ENCODE data around the gene USH2A.

The USH2A gene

DNA sequence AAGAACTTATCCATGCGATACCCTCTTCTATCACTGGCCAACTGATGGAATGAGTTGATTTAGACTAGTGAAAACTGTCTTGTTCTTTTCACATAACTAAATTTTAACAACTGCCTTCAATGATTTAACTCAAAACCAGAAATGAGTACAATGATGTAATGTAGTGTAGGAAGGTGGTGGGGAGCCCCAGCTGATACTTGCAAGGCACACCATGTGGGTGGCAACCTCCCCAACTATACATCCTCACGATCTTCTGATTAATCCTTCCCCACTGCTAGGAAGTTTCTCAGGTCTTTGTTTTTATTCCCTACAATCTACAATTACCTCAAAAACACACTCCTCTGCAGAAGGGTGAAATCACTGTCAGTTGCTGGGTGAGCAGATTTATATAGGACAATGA is 755.5 kb downstream of the USH2A start:
- FAIRE-seq = no peak

DNA sequence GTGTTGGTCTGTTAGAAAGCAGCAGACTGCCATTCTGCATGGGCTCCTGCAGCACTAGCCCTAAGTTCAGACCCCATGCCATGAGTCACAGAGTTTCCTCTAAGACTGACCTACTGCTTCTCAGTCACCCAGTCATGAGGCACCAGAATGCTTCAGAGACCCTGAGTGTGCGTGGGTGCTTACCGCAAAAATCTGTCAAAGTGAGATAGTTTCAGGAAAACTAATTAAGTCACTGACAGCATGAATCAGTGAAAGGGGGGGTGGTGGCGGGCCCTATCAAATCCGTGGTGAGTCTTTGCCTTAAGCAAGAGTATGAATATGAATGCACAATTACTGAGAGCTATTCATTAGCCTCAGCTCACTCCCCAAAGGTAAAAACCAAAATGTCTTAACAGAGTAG is 758.0 kb downstream of the USH2A start:
- FAIRE-seq = no peak

DNA sequence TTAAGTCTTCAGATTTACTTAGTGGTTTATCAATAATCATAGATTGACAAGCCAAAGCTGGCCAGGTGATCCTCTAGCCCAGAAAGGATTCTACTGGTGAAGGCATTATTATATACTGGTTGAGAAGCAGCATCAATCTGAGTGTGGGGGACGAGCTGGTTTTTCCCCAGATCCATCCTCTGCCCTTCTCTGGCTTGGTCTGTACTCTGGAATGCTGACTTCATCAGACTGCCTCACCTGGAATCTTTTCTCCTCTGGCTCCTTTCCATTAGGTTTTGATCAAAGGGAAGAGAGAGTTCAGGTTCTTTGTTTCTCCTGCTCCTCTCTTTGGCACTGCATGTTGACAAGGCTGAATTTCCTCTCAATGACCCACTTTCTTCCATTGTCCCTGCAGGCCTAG is 762.2 kb downstream of the USH2A start:
- no peak for FAIRE-seq

DNA sequence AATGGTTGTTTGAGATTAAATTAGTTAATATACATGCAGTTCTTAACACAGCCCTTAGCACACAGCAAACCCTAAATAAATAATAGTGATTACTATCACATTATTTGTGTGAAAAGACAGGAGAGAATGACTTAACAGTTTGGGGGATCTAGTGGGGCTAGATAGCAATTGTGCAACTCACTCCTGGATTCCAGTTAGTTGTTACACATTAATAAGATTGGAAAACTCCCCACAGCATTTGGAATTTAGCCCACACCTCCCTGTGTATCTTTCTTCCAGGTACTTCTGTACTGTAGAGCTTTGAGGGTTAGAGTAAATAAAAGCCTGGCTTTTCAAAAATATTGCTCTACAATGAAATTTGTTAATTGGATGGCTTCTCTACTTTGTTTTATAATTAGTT is 763.0 kb downstream of the USH2A start:
- FAIRE-seq = no peak

DNA sequence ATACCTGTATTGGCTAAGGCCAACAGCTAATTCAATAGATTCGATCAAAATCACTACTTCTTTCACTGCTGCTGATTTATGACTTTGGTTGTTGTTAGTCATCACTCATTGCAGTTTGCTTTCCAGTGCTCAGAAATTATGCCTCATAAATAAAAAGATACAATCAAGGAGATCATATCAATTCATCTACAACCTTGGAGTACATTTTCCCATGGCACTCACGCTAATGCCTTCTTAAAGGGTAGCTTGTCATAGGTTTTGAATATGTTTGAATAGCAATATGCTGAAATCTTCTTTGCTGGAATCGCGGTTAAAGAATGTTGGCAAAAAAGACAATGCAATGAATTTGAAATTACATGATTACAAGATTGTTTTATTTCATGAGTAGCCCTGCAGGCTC is 766.2 kb downstream of the USH2A start:
- no peak for FAIRE-seq

DNA sequence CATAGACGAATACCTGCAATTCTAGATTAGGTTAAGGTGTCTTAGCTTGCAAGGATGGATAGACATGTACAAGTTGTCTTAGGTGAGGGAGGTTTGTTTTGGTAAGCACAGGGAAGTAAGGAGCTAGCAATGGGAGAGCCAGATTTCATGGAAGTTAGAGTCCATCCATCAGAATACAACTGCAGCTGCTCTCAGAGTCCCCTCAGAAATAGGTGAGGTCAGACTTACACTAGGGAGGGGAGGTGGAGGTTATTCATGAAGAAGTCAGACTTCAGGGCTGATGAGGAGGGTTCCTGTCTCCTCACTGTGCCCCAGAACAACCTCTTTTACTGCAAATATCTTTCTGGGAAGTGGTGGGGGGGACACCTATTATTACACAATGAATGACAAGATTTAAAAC is 770.9 kb downstream of the USH2A start:
- FAIRE-seq = no peak

DNA sequence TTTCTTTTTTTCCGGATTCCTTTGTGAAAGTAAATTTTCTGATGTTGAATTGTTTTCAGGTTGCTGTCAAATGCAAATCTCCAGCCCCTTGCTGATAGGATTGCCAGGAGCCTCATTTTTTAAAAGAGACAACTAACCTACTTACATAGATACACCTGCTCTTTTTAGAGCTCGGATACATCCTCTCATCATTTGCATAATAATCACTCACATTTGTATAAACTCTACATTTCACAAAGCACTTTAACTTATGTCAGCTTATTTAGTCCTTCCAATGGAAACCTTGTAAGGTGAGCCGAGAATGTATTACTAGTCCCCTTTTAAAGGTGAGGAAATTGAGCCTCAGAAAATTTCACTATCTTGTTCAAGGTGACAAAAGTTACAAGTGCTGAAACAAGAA is 771.4 kb downstream of the USH2A start:
- no peak for FAIRE-seq

DNA sequence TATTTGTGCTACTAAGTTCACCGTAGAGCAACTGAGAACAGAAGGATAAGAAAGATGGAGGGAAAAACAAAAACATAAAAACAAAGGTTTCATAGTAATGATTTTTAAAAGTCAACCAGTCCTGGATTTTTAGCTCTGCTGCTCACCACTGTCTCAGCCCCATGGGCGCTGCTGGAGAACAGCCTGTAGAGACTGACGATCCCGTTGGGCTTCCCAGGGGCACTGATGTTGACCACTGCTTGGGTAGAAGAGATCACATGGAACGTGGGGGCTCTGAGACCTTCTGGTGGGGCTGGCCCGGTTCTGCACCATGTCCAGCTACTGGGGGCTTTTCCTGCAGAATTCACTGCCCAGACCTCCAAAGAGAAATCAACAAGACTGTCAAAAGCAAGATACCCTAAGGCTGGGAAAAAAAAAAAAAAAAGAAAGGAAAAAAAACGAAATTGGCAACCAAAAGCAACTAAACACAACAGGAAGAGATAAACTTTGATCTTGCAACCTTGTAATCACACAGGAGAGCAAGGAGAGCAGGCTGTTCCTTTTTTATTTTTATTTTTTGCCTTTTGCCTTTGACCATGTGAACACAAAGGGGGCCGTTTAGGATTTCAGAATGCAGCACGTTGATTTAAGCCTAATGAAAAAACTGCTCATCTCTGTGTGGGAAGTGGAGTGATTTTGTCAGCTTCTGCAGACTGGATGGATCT is 772.6 kb downstream of the USH2A start:
- FAIRE-seq = no peak

DNA sequence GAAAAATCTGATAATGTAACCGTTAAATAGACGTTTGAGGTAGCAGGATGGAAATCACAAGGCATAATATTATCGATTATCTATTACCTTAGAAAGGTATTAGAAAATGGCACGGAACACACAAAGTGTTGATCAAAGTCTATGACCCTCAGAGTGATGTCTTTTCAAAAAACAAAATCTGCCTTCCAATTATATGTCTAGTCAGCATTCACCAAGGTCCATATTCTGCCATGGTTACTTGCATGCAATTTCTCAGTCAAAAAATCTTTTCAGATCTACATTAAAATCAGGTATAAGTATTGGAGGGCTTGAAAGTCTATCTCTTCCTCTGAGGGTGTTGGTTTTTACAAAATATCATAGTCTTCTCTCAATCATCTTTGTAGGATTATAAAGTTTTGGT is 774.3 kb downstream of the USH2A start:
- no peak for FAIRE-seq

DNA sequence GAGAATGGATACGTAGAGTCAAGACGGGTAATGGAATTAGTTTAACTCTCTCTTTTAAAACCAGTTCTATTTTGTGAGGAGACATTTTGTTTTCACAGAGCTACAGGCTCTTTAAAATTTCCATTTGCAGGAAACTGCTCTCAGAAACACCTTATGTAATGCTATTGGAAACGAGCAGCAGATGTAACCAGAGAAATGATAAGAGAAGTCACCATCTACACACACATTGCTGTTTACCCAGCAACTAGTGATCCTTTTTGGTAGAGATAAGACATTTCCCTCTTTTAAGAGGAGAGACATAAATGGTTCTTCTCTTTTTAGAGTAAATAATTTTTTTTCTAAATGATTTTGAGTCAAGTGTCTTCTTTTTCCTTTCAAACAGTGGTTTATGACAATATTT is 775.5 kb downstream of the USH2A start:
- no peak for FAIRE-seq

DNA sequence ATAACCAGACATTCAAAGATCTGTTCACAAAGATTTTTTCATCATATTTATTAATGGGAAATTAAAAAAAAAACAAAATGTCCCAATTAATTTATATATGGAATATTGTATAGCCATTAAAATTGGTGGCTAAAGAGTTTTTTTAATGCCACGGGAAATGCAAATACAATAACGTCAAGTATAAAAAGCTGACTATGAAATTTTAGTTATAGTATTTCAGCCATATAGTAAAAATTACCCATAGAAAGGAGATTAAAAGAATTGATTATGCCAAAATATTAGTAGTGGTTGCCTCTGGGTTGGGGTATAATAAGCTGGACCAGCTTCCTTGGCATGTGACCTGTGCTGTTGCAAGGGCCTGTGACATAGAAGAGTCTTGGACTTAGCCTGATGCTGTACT is 777.4 kb downstream of the USH2A start:
- no peak for FAIRE-seq

DNA sequence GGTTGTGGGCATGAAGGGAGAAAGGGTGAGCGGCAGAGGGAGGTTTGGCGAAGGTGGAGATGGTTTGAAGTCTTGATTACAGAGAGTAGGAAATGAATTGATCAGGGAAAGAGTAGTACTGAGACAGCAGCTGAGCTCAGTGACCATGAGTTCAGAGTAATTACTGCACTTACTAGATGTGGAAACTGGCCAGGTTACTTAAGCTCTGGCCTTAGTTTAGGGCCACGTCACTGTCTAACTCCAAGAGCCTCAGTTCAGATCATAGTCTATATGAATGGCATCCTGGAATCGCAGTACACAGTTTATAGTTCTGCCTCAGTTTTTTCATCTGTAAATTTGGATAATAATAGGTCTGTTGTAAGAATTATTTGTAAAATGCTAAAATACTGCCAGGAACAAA is 778.1 kb downstream of the USH2A start:
- FAIRE-seq = no peak

DNA sequence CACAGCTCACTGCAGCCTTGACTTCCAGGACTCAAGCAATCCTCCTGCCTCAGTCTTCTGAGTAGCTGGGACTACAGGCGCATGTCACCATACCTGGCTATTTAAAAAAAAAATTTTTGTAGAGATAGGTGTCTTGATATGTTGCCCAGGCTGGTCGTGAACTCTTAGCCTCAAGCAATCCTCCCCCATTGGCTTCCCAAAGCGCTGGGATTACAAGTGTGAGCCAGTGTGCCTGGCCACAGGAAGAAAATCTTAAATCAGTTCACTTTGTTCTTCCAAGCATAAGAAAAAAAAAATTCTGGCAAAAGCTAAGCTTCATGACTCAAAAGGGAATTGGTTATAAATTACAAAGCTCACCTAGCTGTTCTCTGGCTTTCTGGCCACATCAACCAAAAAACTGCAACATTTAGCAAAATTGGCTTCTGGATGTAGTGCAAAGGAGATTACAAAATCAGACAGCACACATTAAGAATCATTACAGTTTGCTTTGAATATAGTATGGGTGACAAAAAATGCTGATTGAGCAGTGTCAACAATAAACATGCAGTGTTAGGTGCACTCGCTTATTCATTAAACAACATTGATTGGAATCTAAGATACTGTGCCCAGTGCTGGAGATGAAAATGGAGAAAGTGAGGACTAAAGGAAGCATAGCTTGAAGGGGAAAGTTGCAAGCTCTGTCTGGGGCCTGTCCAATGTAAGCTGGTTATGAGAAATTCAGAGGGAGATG is 779.5 kb downstream of the USH2A start:
- no peak for FAIRE-seq

DNA sequence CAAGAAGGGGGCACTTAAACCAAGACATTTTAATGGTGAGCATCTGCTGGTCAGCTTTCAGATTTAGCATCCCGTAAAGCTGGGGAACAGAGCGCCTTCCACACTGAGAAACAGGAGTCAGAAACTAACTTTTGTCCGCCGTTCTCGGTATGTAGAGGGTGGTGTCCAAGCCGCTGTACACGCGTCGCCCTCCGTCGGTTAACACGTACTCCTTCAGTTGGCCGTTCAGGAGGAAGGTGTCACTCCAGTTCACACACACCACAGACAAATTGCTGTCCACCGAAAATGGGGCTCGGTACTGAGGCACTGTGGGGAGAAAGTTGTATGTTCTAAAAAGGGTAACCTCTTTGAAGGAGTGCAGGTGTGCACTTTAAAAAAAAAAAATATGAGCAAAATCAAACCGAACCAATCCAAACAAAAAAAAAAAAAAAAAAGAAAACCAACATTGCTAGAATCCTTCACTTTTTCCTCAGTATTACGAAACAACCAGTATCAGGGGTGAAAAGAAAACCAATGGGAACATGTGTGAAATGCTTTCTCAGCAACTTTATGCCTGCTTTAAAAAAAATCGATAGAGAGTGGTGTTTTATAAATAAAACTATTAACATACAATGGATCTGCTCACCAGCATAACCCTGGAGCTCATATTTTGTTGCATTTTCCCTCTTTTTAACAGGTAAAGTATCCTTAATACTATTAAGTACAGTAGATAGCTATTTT is 782.7 kb downstream of the USH2A start:
- no peak for FAIRE-seq

DNA sequence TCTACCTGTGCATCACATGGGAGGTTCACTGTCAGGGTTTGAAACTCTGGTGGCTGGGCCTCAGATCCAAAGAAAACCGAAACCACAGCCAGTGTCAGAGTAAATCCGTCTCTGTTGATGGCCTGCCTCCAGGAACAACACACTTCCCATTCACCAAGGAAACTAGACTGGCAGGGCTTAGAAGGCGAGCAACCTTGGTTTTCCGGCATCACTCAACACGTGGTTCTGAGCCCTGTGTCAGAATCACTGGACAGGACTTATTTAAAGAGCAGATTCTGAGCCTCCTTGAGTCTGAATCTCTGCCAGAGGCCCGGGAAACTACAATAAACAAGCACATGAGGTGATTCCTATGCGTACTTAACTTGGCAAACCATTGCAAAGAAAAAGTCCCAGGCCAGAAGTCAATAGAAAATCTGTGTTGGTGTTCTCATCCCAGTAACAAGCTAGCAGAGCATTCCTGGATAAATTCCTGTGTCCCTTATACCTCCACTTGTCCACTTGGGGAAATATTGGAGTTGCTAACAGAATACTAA is 786.1 kb downstream of the USH2A start:
- FAIRE-seq = no peak

DNA sequence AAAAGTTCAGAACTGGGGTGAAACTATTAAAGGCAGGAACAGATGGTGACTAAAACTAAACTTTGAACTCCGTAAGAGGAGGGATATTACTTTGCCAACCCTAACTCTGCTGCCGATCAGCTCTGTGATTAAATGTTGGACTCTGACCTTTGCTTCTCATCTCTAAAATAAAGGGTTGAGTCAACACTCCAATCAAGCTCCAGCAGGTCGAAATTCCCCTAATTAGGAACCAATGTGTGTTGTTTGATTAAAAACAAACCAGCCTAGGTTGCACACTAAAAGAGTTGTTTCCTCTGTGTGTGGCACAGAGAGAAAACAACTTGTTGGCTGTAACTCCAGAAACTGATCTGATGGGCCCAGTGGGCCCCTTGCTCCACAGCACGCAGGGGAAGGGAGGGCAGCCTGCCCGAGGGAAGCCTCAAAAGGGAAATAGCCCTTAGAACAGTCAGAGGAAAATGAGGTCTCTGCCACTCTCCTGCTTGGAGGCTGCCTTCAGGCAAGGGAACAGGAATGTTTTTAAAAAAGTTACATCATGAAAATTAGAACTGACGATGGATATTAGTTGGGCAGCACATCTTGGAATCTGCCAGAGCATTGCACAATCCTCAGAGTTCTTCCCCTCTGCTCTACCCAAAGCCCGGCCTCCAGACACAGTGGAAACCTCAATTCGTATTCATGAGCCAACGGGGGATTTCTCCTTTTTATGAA is 786.8 kb downstream of the USH2A start:
- no peak for FAIRE-seq

DNA sequence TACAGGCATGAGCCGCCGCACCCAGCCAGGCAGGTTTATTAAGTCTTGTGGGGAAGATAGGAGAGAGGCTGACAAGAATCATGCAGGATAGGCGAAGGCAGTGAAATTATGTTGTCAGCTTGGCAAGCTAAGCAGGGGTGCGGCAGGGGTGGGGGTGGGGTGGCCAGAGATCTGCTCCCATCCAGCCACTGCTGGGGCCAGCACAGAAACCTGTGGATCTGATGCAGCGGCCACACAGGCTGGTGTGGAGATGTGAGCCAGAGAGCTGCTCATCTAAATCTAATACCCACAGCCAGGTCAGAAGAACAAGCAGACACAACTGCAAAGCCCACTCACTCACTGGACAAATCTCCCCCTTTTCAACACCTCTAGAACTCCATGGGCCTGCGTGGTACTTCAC is 787.4 kb downstream of the USH2A start:
- no peak for FAIRE-seq

DNA sequence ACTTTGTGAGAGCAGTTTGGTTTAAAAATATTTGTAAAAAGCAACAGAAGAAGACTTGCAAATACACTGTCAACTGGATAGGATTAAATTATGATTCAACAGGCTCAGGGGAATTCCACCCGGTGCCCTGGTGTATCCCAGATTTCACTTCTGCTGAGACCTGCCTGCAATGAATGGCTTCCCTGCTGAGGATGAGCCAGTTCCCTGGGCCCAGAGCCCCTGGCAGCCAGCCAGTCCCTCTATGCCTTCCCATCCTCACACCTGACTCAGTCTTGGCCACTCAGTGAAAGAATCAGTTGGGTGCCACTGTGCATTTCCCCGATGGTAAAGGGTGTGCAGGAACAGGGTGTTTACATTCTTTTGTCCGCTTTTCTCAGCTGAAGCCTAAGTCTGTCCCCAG is 791.8 kb downstream of the USH2A start:
- FAIRE-seq = no peak

DNA sequence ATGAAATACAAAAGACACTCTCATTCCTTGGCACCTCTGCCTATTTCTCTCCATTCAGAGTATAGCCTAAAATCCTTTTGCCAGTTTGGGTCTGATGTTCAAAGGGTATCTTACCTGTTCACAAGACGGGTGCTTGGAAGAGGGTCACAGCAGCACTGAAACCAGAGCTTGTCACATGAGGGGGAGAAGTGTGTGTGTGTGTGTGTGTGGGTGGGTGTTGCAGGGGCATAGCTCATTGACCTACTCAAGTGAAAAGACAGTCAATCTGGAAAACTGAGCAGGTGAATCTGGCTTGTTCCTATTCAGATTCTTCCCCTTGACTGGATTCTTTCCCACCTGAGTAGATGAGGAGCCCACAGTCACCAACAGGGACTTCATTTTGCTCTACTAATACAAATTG is 792.2 kb downstream of the USH2A start:
- no peak for FAIRE-seq

DNA sequence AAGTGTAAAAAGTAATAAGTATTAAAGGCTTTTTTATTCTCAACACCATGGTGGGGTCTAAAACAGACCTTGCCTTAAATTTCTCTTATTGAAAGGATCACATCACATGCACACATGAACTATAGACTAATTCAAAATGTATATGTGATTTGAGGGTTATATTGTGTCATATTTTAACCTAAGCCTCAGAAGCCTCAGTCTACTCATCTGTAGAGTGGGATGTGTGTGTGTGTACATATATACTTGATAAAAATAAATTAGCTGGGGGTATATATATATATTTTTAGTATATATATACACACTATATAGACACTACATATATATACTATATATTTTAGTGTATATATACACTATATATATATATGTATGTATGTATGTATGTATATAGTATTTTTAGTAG is 797.3 kb downstream of the USH2A start:
- no peak for FAIRE-seq

DNA sequence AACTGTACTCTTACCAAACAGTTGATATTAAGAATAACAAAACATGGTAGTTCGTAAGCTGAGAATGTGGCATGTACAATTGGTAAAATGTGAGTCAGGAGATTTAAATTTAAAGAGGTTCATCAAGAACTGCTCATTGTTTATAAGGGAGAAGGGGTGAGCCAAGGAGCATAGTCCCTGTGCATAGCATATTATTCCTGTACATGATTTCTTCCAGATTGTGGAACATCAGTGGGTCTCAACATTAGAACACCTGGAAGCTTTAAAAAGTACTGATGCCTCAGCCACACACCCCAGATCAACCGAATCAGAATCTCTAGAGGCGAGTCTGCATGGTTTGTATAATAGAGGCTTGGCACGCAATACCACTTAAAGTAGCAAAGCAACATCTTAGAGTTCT is 800.1 kb downstream of the USH2A start:
- no peak for FAIRE-seq

DNA sequence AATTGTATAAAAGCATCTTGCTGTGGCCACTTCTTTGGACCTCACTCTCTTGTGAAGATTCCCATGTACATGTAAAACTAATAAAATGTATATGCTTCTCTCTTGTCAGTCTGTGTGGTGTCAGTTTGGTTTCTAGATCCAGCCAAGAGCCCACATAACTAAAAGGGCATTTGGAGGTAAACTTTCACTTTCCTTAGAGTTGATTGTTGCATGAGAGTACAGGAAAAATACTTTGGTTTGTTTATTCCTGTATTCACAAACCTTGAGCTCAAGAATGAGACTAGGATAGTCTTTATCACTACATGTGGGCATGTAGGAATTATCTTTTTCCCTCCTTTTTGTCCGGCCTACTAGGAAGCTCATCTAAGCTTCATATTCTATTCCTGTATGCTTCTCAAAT is 805.3 kb downstream of the USH2A start:
- no peak for FAIRE-seq

DNA sequence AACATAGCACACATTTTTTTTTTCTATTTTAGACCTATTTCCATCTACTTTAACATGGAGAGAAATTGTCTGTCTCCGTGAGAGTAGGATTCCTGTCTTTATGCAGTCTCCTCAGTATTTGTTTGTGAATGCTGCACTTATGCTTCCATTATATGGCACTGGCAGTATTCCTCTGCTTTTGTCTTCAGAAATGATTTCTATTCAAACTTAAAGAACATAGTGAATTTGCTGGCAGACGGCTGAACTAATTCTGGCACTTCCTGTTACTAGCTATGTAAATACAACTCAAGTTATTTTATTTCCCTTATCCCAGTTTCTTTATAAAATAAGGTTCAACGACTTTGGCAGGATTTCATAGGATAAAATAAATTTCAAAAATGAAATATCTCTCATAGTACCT is 810.9 kb downstream of the USH2A start:
- no peak for FAIRE-seq

Data from G401.6 (cell line).